A549 (cell line): ENCODE measurements around the gene MRPS24. TPM values are rescaled to one million over a fixed set of nuclear protein-coding genes. Genes with fewer than 3 reads are reported as not detected.

ENCODE experiments used
- ATAC-seq, 2 experiments: fragments of 200-7000 bp in 1 of 2; fragments of >200 bp in 1 of 2; cut with Nextera tagmentation in 1 of 2; cut with Tn5 transposase in 1 of 2; 3 replicates each; pipeline versions ENCODE4 v1.8.0 to v1.9.1; 2018 to 2020; ENCODE audit warnings: mild to moderate bottlenecking in 1 of 2, moderate library complexity in 1 of 2
- CTCF ChIA-PET: fragments of 300-600 bp; sonication (Branson Sonifier 250); formaldehyde crosslinking; extraction: SDS; loops from one replicate; lab custom pipeline; 2021; ENCODE audit warnings: antibody characterized with exemption, inconsistent platforms; lab: Yijun Ruan, JAX
- POLR2A ChIA-PET: fragments of 350-600 bp; formaldehyde crosslinking; extraction: SDS; loops from one replicate; lab custom pipeline; 2021; ENCODE audit warnings: antibody characterized with exemption, inconsistent platforms; lab: Yijun Ruan, JAX
- DNase-seq, 2 experiments: peaks; one replicate each; pipeline versions ENCODE4 v3.0.0 to v3.0.0-alpha.2; 2011 to 2016; ENCODE audit warnings: low read depth in 1 of 2, low spot score in 1 of 2
- FAIRE-seq: peaks from 2 replicates; lab custom pipeline; 2011; peaks lifted over from hg19 to GRCh38; lab: Jason Lieb, UNC
- H3K27ac ChIP-seq, 2 experiments: fragments of >200 bp; sonication (Bioruptor Twin); formaldehyde crosslinking; 3 replicates each; pipeline ENCODE4 v1.5.1; 2016 to 2017
- H3K4me1 ChIP-seq: fragments of >200 bp; sonication (Bioruptor Twin); formaldehyde crosslinking; 3 replicates; pipeline ENCODE4 v1.6.1; 2016
- H3K4me2 ChIP-seq: fragments of >200 bp; sonication (Bioruptor Twin); formaldehyde crosslinking; 3 replicates; pipeline ENCODE4 v1.6.1; 2016
- H3K4me3 ChIP-seq: fragments of >200 bp; sonication (Bioruptor Twin); formaldehyde crosslinking; 3 replicates; pipeline ENCODE4 v1.5.1; 2016
- H3K9me3 ChIP-seq: fragments of >200 bp; sonication (Bioruptor Twin); formaldehyde crosslinking; 3 replicates; pipeline ENCODE4 v1.6.1; 2016
- BCL3 ChIP-seq: fragments of >200 bp; sonication (Bioruptor Twin); formaldehyde crosslinking; IDR thresholded peaks from 3 replicates; pipeline ENCODE4 v1.6.1; 2016
- CBX2 ChIP-seq: fragments of 200-600 bp; sonication (generic); IDR thresholded peaks from 2 replicates; pipeline ENCODE4 v1.6.1; 2016; ENCODE audit warnings: low read depth, mild to moderate bottlenecking, borderline replicate concordance
- CEBPB ChIP-seq, 2 experiments: fragments of >200 bp in 1 of 2; sonication (Bioruptor Twin) in 1 of 2; formaldehyde crosslinking in 1 of 2; IDR thresholded peaks; 2 replicates each; pipeline ENCODE4 v1.6.1; 2012 to 2016
- CHD2 ChIP-seq: fragments of 150-350 bp; IDR thresholded peaks from 2 replicates; pipeline ENCODE4 v1.6.1; 2014; ENCODE audit warnings: low read length; ENCODE audit not compliant: partially characterized antibody
- E2F6 ChIP-seq: IDR thresholded peaks from 2 replicates; pipeline ENCODE4 v1.6.1; 2012; ENCODE audit warnings: low read depth, borderline replicate concordance
- EHMT2 ChIP-seq: fragments of 200-600 bp; sonication (generic); IDR thresholded peaks from 2 replicates; pipeline ENCODE4 v1.6.1; 2016; ENCODE audit warnings: antibody characterized with exemption, low read depth, mild to moderate bottlenecking, moderate library complexity
- ESRRA ChIP-seq: fragments of 150-350 bp; IDR thresholded peaks from 2 replicates; pipeline ENCODE4 v1.6.1; 2014; ENCODE audit warnings: mild to moderate bottlenecking, low read length, borderline replicate concordance
- FOSB ChIP-seq: fragments of 250-450 bp; sonication (Bioruptor Pico); IDR thresholded peaks from 2 replicates; pipeline ENCODE4 v1.5.0; 2020; ENCODE audit warnings: mild to moderate bottlenecking, moderate library complexity
- GATA3 ChIP-seq: IDR thresholded peaks from 2 replicates; pipeline ENCODE4 v1.6.1; 2012; ENCODE audit warnings: borderline replicate concordance
- HDAC2 ChIP-seq: fragments of 200-600 bp; sonication (generic); IDR thresholded peaks from 2 replicates; pipeline ENCODE4 v1.6.1; 2016
- HES2 ChIP-seq: fragments of >200 bp; sonication (Bioruptor Twin); formaldehyde crosslinking; IDR thresholded peaks from 2 replicates; pipeline ENCODE4 v1.6.1; 2016
- HMGXB4 ChIP-seq: fragments of 250-450 bp; sonication (Bioruptor Pico); IDR thresholded peaks from 2 replicates; pipeline ENCODE4 v1.5.0; 2021; ENCODE audit warnings: mild to moderate bottlenecking, moderate library complexity, borderline replicate concordance
- HOXB5 ChIP-seq: fragments of 250-450 bp; sonication (Bioruptor Pico); IDR thresholded peaks from 2 replicates; pipeline ENCODE4 v1.5.0; 2020; ENCODE audit warnings: mild to moderate bottlenecking, moderate library complexity
- JUNB ChIP-seq: fragments of >200 bp; sonication (Bioruptor Twin); formaldehyde crosslinking; IDR thresholded peaks from 2 replicates; pipeline ENCODE4 v1.6.1; 2016
- KDM5A ChIP-seq: fragments of 200-600 bp; sonication (generic); IDR thresholded peaks from 2 replicates; pipeline ENCODE4 v1.6.1; 2016; ENCODE audit warnings: antibody characterized with exemption, mild to moderate bottlenecking
- MAFK ChIP-seq: fragments of 450-650 bp; IDR thresholded peaks from 2 replicates; pipeline ENCODE4 v1.6.1; 2014; ENCODE audit not compliant: partially characterized antibody
- MAX ChIP-seq: IDR thresholded peaks from 2 replicates; pipeline ENCODE4 v1.6.1; 2012
- MAZ ChIP-seq: fragments of 150-350 bp; IDR thresholded peaks from 2 replicates; pipeline ENCODE4 v1.6.1; 2014; ENCODE audit warnings: antibody characterized with exemption, low read depth, low read length, borderline replicate concordance
- NPAS2 ChIP-seq: fragments of 250-450 bp; sonication (Bioruptor Pico); IDR thresholded peaks from 2 replicates; pipeline ENCODE4 v1.8.0; 2022; ENCODE audit warnings: mild to moderate bottlenecking, moderate library complexity, borderline replicate concordance
- NR3C1 ChIP-seq: fragments of >200 bp; sonication (Bioruptor Twin); formaldehyde crosslinking; IDR thresholded peaks from 3 replicates; pipeline ENCODE4 v1.6.1; 2017
- PBX3 ChIP-seq: IDR thresholded peaks from 2 replicates; pipeline ENCODE4 v1.6.1; 2012
- RNF2 ChIP-seq: fragments of 200-600 bp; sonication (generic); IDR thresholded peaks from 2 replicates; pipeline ENCODE4 v1.6.1; 2016; ENCODE audit warnings: low read depth, mild to moderate bottlenecking, antibody characterized with exemption, moderate library complexity, borderline replicate concordance
- SREBF2 ChIP-seq: fragments of 450-650 bp; IDR thresholded peaks from 2 replicates; pipeline ENCODE4 v1.6.1; 2014; ENCODE audit warnings: mild to moderate bottlenecking, moderate library complexity
- ZC3H11A ChIP-seq: fragments of 450-650 bp; IDR thresholded peaks from 2 replicates; pipeline ENCODE4 v1.6.1; 2014; ENCODE audit warnings: antibody characterized with exemption, mild to moderate bottlenecking
- ZFP36 ChIP-seq: fragments of 450-650 bp; IDR thresholded peaks from 2 replicates; pipeline ENCODE4 v1.6.1; 2014; ENCODE audit warnings: borderline replicate concordance; ENCODE audit not compliant: partially characterized antibody
- ZSCAN20 ChIP-seq: fragments of 250-450 bp; sonication (Bioruptor Pico); IDR thresholded peaks from 2 replicates; pipeline ENCODE4 v1.8.0; 2022; ENCODE audit warnings: mild to moderate bottlenecking, moderate library complexity
- WGBS: methylation state at CpG from one replicate; pipeline ENCODE4 v1.1.6; 2017; ENCODE audit errors: missing lambda C conversion rate; 5-methylcytosine and 5-hydroxymethylcytosine counted together
- polyA plus RNA-seq, 4 experiments: library from polyadenylated mRNA; depleted of rRNA in 3 of 4; stranded (reverse); fragments of >200 nt; fragmentation: RNase III in 1 of 4; extraction: RNeasy Plus Mini Kit Qiagen cat#74134 plus additional on column Dnase treatment in 1 of 4; gene quantifications; 2 replicates in 3 of 4; 3 replicates in 1 of 4; pipeline ENCODE4 v1.2.3, GENCODE V29; 2011 to 2017

MRPS24 gene
- polyA plus RNA-seq, 2 of the 4 experiments (the other 2 are of a cell fraction), result 170 to 226 TPM

GRCh38 chr7:43855176-43855575 lies 14.1 kb downstream of the MRPS24 start:
- DNase-seq (no peak), ATAC-seq (no peak), FAIRE-seq (no peak)
- no peaks in the 10 kb centered on the region for H3K9me3 ChIP-seq
- H3K27ac ChIP-seq, result no peak overlapping the region
- no peak overlapping the region for H3K4me3 ChIP-seq
- H3K4me2 ChIP-seq, result no peak overlapping the region
- TF ChIP-seq HDAC2 (no peak), FOSB (CRISPR knock-in tag) (no peak), SREBF2 (no peak), HOXB5 (CRISPR knock-in tag) (no peak), MAZ (no peak), NPAS2 (CRISPR knock-in tag) (no peak), ZFP36 (no peak), MAFK (no peak), RNF2 (no peak), PBX3 (no peak), HMGXB4 (CRISPR knock-in tag) (no peak), E2F6 (no peak), HES2 (no peak)
- ChIA-PET CTCF (interaction anchor here (5.3 kb wide), 1 partner anchor 16 kb away, joined by 37 read pairs; no protein-coding TSS in a partner anchor), POLR2A (no interaction called here)
- H3K4me1 ChIP-seq, result no peaks in the 10 kb centered on the region

- ATAC-seq (no peak; a peak in 1 of 6 replicates), FAIRE-seq (no peak), DNase-seq (no peak)
- TF ChIP-seq CEBPB (IDR thresholded peaks at IDR 0.05) (no peak), HMGXB4 (CRISPR knock-in tag) (no peak), NR3C1 (no peak), JUNB (no peak), HOXB5 (CRISPR knock-in tag) (no peak), CBX2 (no peak), KDM5A (no peak), HDAC2 (no peak), CHD2 (no peak), MAFK (no peak), E2F6 (no peak), GATA3 (no peak), EHMT2 (no peak), ZSCAN20 (CRISPR knock-in tag) (no peak), MAX (no peak), ESRRA (no peak), BCL3 (no peak), HES2 (no peak), ZC3H11A (no peak), SREBF2 (no peak)
- POLR2A ChIA-PET, result no interaction called here
- Histone ChIP-seq H3K4me2 (no peak overlapping the region), H3K4me3 (no peak overlapping the region), H3K4me1 (no peaks in the 10 kb centered on the region), H3K27ac (no peak overlapping the region), H3K9me3 (no peaks in the 10 kb centered on the region)
- WGBS, result 24% methylated on average over 2 of the region's 2 CpGs
- CTCF ChIA-PET, result interaction anchor here (0.8 to 5.3 kb wide), 3 partner anchors 11 to 23 kb away, joined by 3 to 37 read pairs (median 4); no protein-coding TSS in a partner anchor
Measured at GRCh38 chr7:43851805-43852204, 17.5 kb downstream of the MRPS24 start.
